GM19351 (cell line): Measurements from ENCODE around the gene TPCN2.
"Not testable (repeated sequence)": the region's sequence is repeated elsewhere in the genome, so short reads cannot be mapped to it uniquely, and the experiment has no call there.

ENCODE experiments used
- ATAC-seq: cut with Tn5 transposase; IDR thresholded peaks from one replicate; pipeline ENCODE4 v1.9.1; 2021; ENCODE audit warnings: mild to moderate bottlenecking, moderate library complexity; ENCODE audit not compliant: unreplicated experiment

Gene TPCN2

GRCh38 chr11:69141742-69142141 is 93.0 kb downstream of the TPCN2 start:
- ATAC-seq = no peak

- ATAC-seq = no peak
These were observed 94.2 kb downstream of the TPCN2 start for GRCh38 chr11:69142895-69143294.

GRCh38 chr11:69144316-69145049 is 95.8 kb downstream of the TPCN2 start:
- no peak for ATAC-seq

- ATAC-seq = no peak
These were observed 96.3 kb downstream of the TPCN2 start for GRCh38 chr11:69145050-69145380.

GRCh38 chr11:69148377-69148762 is 99.6 kb downstream of the TPCN2 start:
- no peak for ATAC-seq

- no peak for ATAC-seq
These were observed 100.1 kb downstream of the TPCN2 start for GRCh38 chr11:69148806-69149205.

GRCh38 chr11:69149338-69150045 is 100.8 kb downstream of the TPCN2 start:
- ATAC-seq = not testable (repeated sequence)

GRCh38 chr11:69150175-69150574 is 101.4 kb downstream of the TPCN2 start:
- no peak for ATAC-seq

GRCh38 chr11:69151836-69152235 is 103.1 kb downstream of the TPCN2 start:
- no peak for ATAC-seq

- ATAC-seq = no peak
These were observed 104.1 kb downstream of the TPCN2 start for GRCh38 chr11:69152733-69153421.

GRCh38 chr11:69153661-69154060 is 104.9 kb downstream of the TPCN2 start:
- no peak for ATAC-seq

GRCh38 chr11:69154211-69154913 is 105.6 kb downstream of the TPCN2 start:
- no peak for ATAC-seq

GRCh38 chr11:69154938-69155301 is 106.2 kb downstream of the TPCN2 start:
- ATAC-seq = no peak

- ATAC-seq = no peak
These were observed 106.8 kb downstream of the TPCN2 start, which contains the start of gene SMIM38 for GRCh38 chr11:69155302-69156234. Gene SMIM38 (plus strand): TSS chr11:69155935. CDS start chr11:69157847, 1,912 bp downstream.

GRCh38 chr11:69156235-69156639 is 107.5 kb downstream of the TPCN2 start:
- ATAC-seq = no peak

GRCh38 chr11:69156673-69157155 is 108.0 kb downstream of the TPCN2 start:
- no peak for ATAC-seq

GRCh38 chr11:69157156-69157821 is 108.6 kb downstream of the TPCN2 start:
- no peak for ATAC-seq

GRCh38 chr11:69157822-69158231 is 109.1 kb downstream of the TPCN2 start:
- ATAC-seq = no peak

GRCh38 chr11:69158301-69159149 is 109.8 kb downstream of the TPCN2 start:
- ATAC-seq = no peak
